Measurements from ENCODE around the gene ANKS1A. TPM values are rescaled to one million over a fixed set of nuclear protein-coding genes. Genes with fewer than 3 reads are reported as not detected.
A peak's percentile ranks its signal among the peaks of the same experiment; 100 is the strongest.

ANKS1A gene
- total RNA-seq, 2 donors from 2014 or later = 20.5 to 68.4 TPM

GRCh38 chr6:34981951-34982350, 92.9 kb downstream of the ANKS1A start:
- Histone ChIP-seq H3K4me3 (no peak overlapping the region), H3K9me3 (no peaks in the 10 kb centered on the region), H3K36me3 (peaks cover 0 to 5% of the 10 kb centered on the region in 2 donors), H3K27ac (no peak overlapping the region), H3K27me3 (replicated peaks; ENCODE audit: insufficient read depth) (no peaks in the 10 kb centered on the region), H3K4me1 (replicated peaks) (no peaks in the 10 kb centered on the region)
- no peak for DNase-seq (ENCODE audit: low spot score)
- 66% methylated on average over 7 of the region's 7 CpGs for WGBS
- intact Hi-C loops (cut with DNase I) = no loop called here
- no peak for TF ChIP-seq POLR2AphosphoS5 (IDR thresholded peaks at IDR 0.05)
- no peak for TF ChIP-seq CTCF (IDR thresholded peaks at IDR 0.05)
- no peak for TF ChIP-seq POLR2A (IDR thresholded peaks at IDR 0.05)

GRCh38 chr6:34982424-34982852, 93.4 kb downstream of the ANKS1A start:
- H3K4me3 ChIP-seq = no peak overlapping the region
- H3K36me3 ChIP-seq = peaks cover 0 to 5% of the 10 kb centered on the region in 2 donors
- 68% methylated on average over 11 of the region's 11 CpGs for WGBS
- H3K9me3 ChIP-seq = no peaks in the 10 kb centered on the region
- intact Hi-C loops (cut with DNase I) = no loop called here
- DNase-seq (ENCODE audit: low spot score) = no peak
- TF ChIP-seq CTCF (IDR thresholded peaks at IDR 0.05) (peak in 2 of 4 experiments; percentile 12 to 21), POLR2AphosphoS5 (IDR thresholded peaks at IDR 0.05) (no peak)
- H3K4me1 ChIP-seq (replicated peaks) = no peaks in the 10 kb centered on the region
- H3K27ac ChIP-seq = no peak overlapping the region
- H3K27me3 ChIP-seq (replicated peaks; ENCODE audit: insufficient read depth) = no peaks in the 10 kb centered on the region

- no peak for DNase-seq (ENCODE audit: low spot score)
- Histone ChIP-seq H3K36me3 (peaks cover 0 to 5% of the 10 kb centered on the region in 2 donors), H3K27ac (no peak overlapping the region), H3K9me3 (no peaks in the 10 kb centered on the region), H3K4me3 (no peak overlapping the region), H3K4me1 (replicated peaks) (no peaks in the 10 kb centered on the region), H3K27me3 (replicated peaks; ENCODE audit: insufficient read depth) (no peaks in the 10 kb centered on the region)
- WGBS = 79% methylated on average over 2 of the region's 2 CpGs
- intact Hi-C loops (cut with DNase I) = no loop called here
- TF ChIP-seq CTCF (IDR thresholded peaks at IDR 0.05) (no peak), POLR2AphosphoS5 (IDR thresholded peaks at IDR 0.05) (no peak), POLR2A (IDR thresholded peaks at IDR 0.05) (no peak)
Observed at GRCh38 chr6:34984416-34984815, 95.4 kb downstream of the ANKS1A start.

GRCh38 chr6:34985236-34985635, 96.2 kb downstream of the ANKS1A start:
- no peak for DNase-seq (ENCODE audit: low spot score)
- H3K27me3 ChIP-seq (replicated peaks; ENCODE audit: insufficient read depth) = no peaks in the 10 kb centered on the region
- 92% methylated on average over 4 of the region's 4 CpGs for WGBS
- no peaks in the 10 kb centered on the region for H3K4me1 ChIP-seq (replicated peaks)
- TF ChIP-seq CTCF (IDR thresholded peaks at IDR 0.05) (no peak), POLR2AphosphoS5 (IDR thresholded peaks at IDR 0.05) (no peak), POLR2A (IDR thresholded peaks at IDR 0.05) (no peak)
- H3K4me3 ChIP-seq = no peak overlapping the region
- peaks cover 0 to 5% of the 10 kb centered on the region in 2 donors for H3K36me3 ChIP-seq
- intact Hi-C loops (cut with DNase I) = loop anchor here (5.0 kb wide), 2 partner anchors 222 to 257 kb away; no protein-coding TSS in a partner anchor
- no peaks in the 10 kb centered on the region for H3K9me3 ChIP-seq
- no peak overlapping the region for H3K27ac ChIP-seq

- no peak overlapping the region for H3K27ac ChIP-seq
- peak; percentile 69 for DNase-seq (ENCODE audit: low spot score)
- intact Hi-C loops (cut with DNase I) = loop anchor here (1.0 to 5.0 kb wide), 3 partner anchors 153 to 255 kb away; no protein-coding TSS in a partner anchor
- H3K4me3 ChIP-seq = no peak overlapping the region
- peaks cover 0 to 5% of the 10 kb centered on the region in 2 donors for H3K36me3 ChIP-seq
- peak; percentile 47 to 94 (median 88) for TF ChIP-seq CTCF (IDR thresholded peaks at IDR 0.05)
- no peak for TF ChIP-seq POLR2A (IDR thresholded peaks at IDR 0.05)
- TF ChIP-seq POLR2AphosphoS5 (IDR thresholded peaks at IDR 0.05) = peak; percentile 38
- H3K4me1 ChIP-seq (replicated peaks) = no peaks in the 10 kb centered on the region
- H3K27me3 ChIP-seq (replicated peaks; ENCODE audit: insufficient read depth) = no peaks in the 10 kb centered on the region
- 11% methylated on average over 3 of the region's 3 CpGs for WGBS
- no peaks in the 10 kb centered on the region for H3K9me3 ChIP-seq
Observed at GRCh38 chr6:34986845-34987246, 97.8 kb downstream of the ANKS1A start.
